ENCODE measurements around the gene NHS.
A peak's percentile ranks its signal among the peaks of the same experiment; 100 is the strongest.
"Not testable (repeated sequence)": the region's sequence is repeated elsewhere in the genome, so short reads cannot be mapped to it uniquely, and the experiment has no call there.

The NHS gene

GRCh38 chrX:17405225-17405969, 30.4 kb downstream of the NHS start:
- DNase-seq = no peak

GRCh38 chrX:17409566-17410290, 34.7 kb downstream of the NHS start:
- DNase-seq = no peak

GRCh38 chrX:17410651-17411050, 35.7 kb downstream of the NHS start:
- DNase-seq = no peak

GRCh38 chrX:17411205-17411604, 36.2 kb downstream of the NHS start:
- no peak for DNase-seq

- DNase-seq = no peak
These were observed 37.7 kb downstream of the NHS start for GRCh38 chrX:17412692-17413091.

GRCh38 chrX:17413228-17413627, 38.2 kb downstream of the NHS start:
- DNase-seq = peak; percentile 14 to 31

- DNase-seq = no peak
These were observed 39.1 kb downstream of the NHS start for GRCh38 chrX:17414027-17414658.

- DNase-seq = no peak
These were observed 39.8 kb downstream of the NHS start for GRCh38 chrX:17414839-17415238.

- no peak for DNase-seq
These were observed 40.3 kb downstream of the NHS start for GRCh38 chrX:17415242-17415810.

GRCh38 chrX:17417372-17417771, 42.4 kb downstream of the NHS start:
- DNase-seq = no peak

- DNase-seq = no peak
These were observed 50.1 kb downstream of the NHS start for GRCh38 chrX:17425136-17425535.

- DNase-seq = no peak
These were observed 50.6 kb downstream of the NHS start for GRCh38 chrX:17425551-17425950.

- no peak for DNase-seq
These were observed 56.2 kb downstream of the NHS start for GRCh38 chrX:17431171-17431570.

- DNase-seq = no peak
These were observed 57.2 kb downstream of the NHS start for GRCh38 chrX:17432158-17432557.

GRCh38 chrX:17433965-17434364, 59.0 kb downstream of the NHS start:
- DNase-seq = no peak

GRCh38 chrX:17435476-17435875, 60.5 kb downstream of the NHS start:
- no peak for DNase-seq

GRCh38 chrX:17438221-17438620, 63.2 kb downstream of the NHS start:
- DNase-seq = no peak

- no peak for DNase-seq
These were observed 65.3 kb downstream of the NHS start for GRCh38 chrX:17440258-17440657.

GRCh38 chrX:17440836-17441235, 65.8 kb downstream of the NHS start:
- no peak for DNase-seq

- DNase-seq = no peak
These were observed 67.0 kb downstream of the NHS start for GRCh38 chrX:17441965-17442364.

GRCh38 chrX:17442898-17443297, 67.9 kb downstream of the NHS start:
- no peak for DNase-seq

GRCh38 chrX:17443556-17443955, 68.6 kb downstream of the NHS start:
- no peak for DNase-seq

- not testable (repeated sequence) for DNase-seq
These were observed 71.3 kb downstream of the NHS start for GRCh38 chrX:17446269-17446668.

GRCh38 chrX:17448188-17448587, 73.2 kb downstream of the NHS start:
- DNase-seq = no peak

All from inflammatory macrophage (primary cell).